ENCODE data around the gene PADI6. TPM values are rescaled to one million over a fixed set of nuclear protein-coding genes. Genes with fewer than 3 reads are reported as not detected.

The PADI6 gene
- total and polyA plus RNA-seq, 9 of the 15 experiments (the other 6 are each of a cell fraction or from before 2014, with no cell fraction given) = not detected

GRCh38 chr1:17439250-17440073 is 67.5 kb downstream of the PADI6 start, which contains the start of gene RCC2 (continued):
- TF ChIP-seq ARID4B (CRISPR knock-in tag; IDR thresholded peaks at IDR 0.05) (peak; percentile 59), ZBTB12 (CRISPR knock-in tag; IDR thresholded peaks at IDR 0.05) (no peak), ZKSCAN3 (CRISPR knock-in tag; IDR thresholded peaks at IDR 0.05) (no peak), SMARCC2 (IDR thresholded peaks at IDR 0.05; ENCODE audit: low read depth) (no peak), ZSCAN32 (CRISPR knock-in tag; IDR thresholded peaks at IDR 0.05) (no peak), SIX5 (IDR thresholded peaks at IDR 0.05; ENCODE audit: borderline replicate concordance in 1 of 2, insufficient read depth in 1 of 2, low read depth in 1 of 2, low read length in 2 of 2) (no peak), CLOCK (CRISPR knock-in tag; IDR thresholded peaks at IDR 0.05; ENCODE audit: borderline replicate concordance) (no peak), TFAM (CRISPR knock-in tag; conservative IDR thresholded peaks at IDR 0.05) (no peak), EHMT2 (IDR thresholded peaks at IDR 0.05) (no peak), SIN3A (IDR thresholded peaks at IDR 0.05; ENCODE audit: borderline replicate concordance in 2 of 2, control insufficient read depth in 1 of 2, low read depth in 2 of 2, low read length in 2 of 2) (peak in 1 of 2 experiments; percentile 93; a peak in 3 of 4 replicates), CCNT2 (IDR thresholded peaks at IDR 0.05; ENCODE audit: borderline replicate concordance, extremely low read depth, insufficient read length, low read depth, low read length) (peak; percentile 86), JUN (IDR thresholded peaks at IDR 0.05; ENCODE audit: borderline replicate concordance, low read depth, low read length) (no peak), JUN (CRISPR knock-in tag; IDR thresholded peaks at IDR 0.05; ENCODE audit: borderline replicate concordance) (0 out of 2 replicates have a peak, but pooled peaks have one; percentile 5)
